ENCODE measurements around the gene MAGI2.

- TF ChIP-seq, protein P1, sequence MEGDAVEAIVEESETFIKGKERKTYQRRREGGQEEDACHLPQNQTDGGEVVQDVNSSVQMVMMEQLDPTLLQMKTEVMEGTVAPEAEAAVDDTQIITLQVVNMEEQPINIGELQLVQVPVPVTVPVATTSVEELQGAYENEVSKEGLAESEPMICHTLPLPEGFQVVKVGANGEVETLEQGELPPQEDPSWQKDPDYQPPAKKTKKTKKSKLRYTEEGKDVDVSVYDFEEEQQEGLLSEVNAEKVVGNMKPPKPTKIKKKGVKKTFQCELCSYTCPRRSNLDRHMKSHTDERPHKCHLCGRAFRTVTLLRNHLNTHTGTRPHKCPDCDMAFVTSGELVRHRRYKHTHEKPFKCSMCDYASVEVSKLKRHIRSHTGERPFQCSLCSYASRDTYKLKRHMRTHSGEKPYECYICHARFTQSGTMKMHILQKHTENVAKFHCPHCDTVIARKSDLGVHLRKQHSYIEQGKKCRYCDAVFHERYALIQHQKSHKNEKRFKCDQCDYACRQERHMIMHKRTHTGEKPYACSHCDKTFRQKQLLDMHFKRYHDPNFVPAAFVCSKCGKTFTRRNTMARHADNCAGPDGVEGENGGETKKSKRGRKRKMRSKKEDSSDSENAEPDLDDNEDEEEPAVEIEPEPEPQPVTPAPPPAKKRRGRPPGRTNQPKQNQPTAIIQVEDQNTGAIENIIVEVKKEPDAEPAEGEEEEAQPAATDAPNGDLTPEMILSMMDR (IDR thresholded peaks at IDR 0.05), result no peak
- TF ChIP-seq POLR2AphosphoS5 (IDR thresholded peaks at IDR 0.05), result no peak
These were observed 769.3 kb downstream of the MAGI2 start for GRCh38 chr7:78684201-78684600.
